Measurements from ENCODE around the gene YPEL5.
"Not testable (repeated sequence)": the region's sequence is repeated elsewhere in the genome, so short reads cannot be mapped to it uniquely, and the experiment has no call there.

The YPEL5 gene

DNA sequence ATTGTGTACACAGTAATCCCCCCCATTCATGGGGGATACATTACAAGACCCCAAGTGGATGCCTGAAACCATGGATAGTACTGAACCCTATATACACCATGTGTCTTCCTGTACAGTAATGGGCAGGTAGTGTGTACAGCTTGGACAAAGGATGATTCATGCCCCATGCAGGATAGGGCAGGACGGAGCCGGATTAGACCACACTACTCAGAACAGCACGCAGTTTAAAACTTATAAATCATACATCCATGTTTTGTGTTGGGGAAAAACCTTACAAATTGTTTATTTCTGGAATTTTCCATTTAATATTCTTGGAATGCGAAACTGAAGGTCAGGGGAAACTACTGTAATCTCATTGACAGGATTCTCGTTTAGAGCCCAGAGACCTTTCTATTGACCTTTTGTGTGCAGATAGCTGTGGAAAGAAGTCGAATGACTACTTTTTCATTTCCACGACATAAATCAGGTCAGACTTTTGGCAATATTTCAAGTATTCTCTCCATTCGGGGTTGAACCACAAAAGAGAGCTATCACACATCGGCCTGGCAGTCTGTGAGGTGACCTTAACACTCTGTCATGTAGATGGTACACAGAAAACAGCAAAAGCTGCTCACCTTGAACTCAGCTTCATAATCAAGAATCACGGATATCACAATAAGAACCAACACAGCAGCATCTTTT, 9.9 kb upstream of the YPEL5 start:
- DNase-seq (ENCODE audit: low read depth): no peak

DNA sequence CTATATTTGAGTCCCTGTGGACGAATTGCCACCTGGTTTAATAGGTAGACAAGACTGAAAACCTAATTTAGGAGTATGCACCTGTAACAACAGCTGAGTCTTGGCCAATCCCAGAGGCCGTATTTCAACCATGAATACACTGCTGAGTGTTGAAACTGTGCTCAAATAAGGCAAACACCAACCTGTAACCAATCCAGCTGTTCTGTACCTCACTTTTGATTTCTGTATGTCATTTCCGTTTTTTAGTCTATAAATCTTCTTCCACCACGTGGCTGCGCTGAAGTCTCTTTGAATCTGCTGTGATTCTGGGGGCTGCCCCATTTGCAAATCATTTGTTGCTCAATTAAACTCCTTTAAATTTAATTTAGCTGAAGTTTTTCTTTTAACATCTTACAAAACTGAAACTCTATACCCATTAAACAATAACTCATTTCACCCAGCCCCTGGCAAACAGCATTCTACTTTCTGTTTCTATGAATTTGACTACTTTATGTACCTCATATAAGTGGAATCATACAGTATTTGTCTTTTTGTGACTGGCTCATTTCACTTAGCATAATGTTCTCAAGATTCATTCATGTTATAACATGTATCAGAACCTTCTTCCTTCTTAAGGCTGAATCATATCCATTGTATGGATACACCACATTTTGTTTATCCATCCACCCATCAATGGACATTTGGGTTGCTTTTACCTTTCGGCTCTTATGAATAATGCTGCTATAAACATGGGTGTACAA, 7.5 kb upstream of the YPEL5 start:
- DNase-seq (ENCODE audit: low read depth): no peak

DNA sequence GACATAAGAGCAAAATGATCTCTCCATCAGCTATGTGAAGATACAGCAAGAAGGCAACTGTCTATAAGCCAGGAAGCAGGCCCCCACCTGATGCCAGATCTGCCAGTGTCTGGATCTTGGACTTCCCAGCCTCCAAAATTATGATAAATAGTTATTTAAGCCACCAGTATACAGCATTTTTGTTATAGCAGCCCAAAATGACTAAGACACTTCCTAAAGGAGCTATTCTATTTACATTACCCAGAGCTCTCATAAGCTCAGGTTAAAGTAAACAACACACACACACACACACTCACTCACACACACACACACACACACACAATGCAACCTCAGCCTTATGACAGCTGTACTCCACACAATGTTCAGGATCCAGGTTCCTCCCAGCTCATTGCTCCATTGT, 5.7 kb upstream of the YPEL5 start:
- no peak for DNase-seq (ENCODE audit: low read depth)

DNA sequence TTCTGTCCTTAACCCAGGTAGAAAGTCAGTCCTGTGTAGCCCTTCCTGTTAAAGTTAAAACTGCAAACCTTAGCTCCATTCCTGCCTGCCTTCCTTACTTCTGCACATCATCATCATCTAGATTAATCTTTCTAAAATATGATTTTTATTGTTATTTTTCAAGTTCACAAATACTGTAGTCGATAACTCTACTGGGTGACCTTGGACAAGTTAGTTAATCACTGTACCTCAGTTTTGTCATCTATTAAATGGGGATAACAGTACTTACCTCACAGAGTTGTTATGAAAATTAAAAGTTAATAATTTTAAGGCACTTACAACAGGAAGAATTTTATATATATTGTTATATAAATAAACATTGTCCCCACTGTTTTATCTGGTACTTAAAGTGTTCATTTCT, 2.5 kb upstream of the YPEL5 start:
- DNase-seq (ENCODE audit: low read depth): no peak

DNA sequence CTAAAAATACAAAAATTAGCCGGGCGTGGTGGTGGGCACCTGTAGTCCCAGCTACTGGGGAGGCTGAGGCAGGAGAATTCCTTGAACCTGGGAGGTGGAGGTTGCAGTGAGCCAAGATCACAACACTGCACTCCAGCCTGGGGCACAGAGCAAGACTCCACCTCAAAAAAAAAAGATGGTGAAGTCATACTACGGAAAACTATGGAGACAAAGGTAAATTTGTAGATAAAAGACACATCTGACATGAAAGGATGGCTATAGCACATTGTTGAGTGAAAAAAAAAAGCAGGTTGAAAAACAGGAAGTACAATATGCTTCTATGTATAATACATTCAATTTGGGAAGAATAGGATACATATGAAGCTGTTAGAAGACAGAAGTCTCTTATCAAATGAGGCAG, 1.9 kb upstream of the YPEL5 start:
- DNase-seq (ENCODE audit: low read depth): not testable (repeated sequence)

DNA sequence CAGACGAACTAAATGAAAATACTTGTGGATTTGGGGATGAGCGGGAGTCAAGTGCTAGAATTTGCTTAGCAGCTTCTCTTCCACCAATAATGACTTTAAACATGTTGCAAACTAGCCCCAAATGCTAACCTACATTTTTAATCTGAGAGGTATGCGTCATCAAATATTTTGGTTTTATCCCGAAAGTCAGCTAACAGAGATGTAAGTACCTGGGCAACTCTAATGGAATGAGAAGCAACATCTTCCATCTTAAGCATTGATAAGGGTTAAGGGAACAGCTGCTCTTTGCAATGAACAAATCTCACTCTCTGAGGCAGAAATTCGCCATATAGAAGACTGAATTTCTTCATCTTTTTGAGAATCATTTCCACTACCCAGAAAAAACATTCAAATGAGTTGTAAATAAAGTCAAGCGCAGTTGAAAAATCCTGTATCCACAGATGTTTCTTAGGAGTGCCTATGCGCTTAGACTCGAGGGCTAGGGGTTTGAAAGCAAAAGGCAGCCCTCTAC, 926 bp upstream of the YPEL5 start:
- DNase-seq (ENCODE audit: low read depth): no peak

DNA sequence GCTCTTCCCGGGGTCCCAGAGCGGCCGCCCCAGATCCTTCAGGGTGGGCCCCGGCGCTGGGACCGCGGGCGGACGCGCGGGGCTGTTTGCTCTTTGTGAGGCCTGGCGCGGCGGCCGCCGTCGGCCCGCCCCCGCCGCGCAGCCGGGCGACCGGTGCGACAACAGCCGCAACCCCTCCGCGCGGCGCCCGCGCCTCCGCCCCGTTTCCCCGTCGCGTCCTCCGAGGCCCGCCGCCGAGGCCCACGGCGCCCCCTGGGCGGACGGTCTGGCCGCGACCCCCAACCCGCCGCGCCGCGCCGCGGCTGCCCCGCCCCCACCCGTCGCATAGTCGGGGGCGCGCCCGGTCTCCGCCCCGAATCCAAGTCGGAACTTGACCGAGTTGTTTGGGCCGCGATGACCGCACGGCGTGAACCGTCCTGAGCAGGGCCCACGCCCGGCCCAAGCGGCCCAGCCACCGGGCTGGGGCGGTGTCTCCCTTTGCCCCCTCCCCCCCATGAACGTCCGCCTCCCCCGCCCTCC, 448 bp downstream of the YPEL5 start:
- DNase-seq (ENCODE audit: low read depth): no peak

DNA sequence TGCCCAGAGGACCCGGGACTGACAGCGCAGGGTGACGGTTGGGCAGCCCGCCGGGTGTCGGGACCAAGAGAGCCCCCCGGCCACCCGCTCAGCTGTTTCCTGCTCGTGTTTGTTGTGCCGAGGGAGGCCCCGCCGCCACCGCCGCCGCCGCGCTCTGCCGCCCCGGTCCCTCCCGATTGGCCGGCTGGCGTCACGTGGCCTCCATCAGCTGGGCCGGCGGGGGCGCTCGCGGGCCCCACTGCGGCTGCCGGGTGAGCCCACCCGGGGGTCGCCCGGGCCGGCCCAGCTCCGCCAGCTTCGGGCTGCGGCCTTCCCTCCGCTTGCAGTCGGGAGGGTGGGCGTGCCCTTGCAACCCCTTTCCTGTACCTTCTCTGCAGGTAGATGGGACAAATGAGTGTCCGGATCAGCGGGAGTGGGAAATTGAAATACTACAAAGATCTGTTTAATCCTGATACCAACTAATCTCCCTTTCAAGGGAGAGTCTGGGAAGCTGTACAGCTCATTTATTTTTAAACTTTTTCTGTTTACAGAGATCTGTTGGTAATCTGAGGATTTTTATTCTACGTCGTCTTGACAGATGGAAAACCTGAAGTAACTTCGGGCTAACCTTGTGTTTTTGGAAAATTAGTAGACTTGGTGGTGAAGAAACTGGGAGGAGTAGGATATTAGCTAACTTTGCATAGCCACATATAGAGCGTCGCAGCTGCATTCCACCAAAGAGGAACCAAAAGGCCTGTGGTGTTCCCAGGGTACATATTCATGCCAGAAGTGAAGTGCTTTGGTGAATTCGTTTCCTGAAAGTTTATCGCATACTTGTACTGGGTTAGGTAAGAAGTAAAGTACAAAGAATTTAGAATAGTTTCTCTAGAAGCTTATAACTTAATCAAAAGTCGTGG, 1.2 kb downstream of the YPEL5 start:
- no peak for DNase-seq (ENCODE audit: low read depth)

DNA sequence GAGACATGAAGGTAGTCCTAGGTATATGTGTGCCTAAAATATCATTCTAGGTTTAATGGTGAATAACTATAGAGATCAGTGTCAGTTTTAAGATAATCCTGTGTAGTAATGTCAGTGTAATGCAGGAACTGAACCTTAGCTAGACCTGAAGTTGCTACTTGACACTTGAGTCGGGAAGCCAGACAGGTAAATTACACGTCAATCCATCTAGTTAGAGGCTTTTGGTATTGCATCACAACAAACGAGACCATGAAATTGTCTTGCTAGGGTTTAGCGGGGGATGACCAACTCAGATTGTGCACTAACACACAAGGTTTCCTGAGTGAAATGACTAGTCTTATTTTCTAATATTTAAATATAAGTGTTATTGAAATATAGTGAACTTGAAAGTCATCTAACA, 2.0 kb downstream of the YPEL5 start:
- no peak for DNase-seq (ENCODE audit: low read depth)

DNA sequence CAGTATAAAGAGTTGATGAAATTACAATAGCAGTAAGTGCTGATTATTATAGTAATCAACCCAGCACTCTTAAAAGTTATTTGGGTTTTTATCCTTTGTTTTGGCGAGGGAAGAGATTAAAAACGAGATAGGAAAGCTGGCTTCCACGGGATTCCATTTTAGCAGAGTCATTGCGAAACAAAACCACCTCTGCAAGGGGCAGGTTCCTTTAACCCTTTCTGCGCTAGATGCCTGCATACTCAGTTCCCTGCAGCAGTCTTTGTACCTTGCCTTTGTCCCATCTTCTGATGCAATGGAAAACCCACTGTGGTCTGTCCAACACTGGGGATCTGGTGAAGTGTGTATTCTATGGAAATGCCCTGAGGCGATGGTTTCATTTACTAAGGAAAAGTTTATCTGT, 2.7 kb downstream of the YPEL5 start:
- DNase-seq (ENCODE audit: low read depth): no peak

DNA sequence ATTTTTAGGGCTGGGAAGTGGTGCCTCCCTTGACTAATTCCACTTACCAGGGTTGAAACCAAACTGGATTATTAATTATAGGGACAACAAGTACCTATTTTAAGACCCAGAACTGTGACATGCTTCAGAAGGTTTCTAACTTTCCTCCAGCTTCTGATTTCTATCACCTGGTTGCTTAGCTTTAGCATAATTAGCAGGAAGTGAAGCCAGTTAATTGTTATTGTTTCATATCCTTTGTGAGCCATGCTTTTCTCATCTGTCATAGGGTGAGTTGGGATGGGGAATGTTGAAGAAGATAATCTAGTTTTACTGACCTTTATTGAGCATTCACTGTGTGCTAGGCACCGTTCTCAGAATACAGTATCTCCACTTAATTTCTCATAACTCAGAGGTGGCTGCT, 3.2 kb downstream of the YPEL5 start:
- no peak for DNase-seq (ENCODE audit: low read depth)

DNA sequence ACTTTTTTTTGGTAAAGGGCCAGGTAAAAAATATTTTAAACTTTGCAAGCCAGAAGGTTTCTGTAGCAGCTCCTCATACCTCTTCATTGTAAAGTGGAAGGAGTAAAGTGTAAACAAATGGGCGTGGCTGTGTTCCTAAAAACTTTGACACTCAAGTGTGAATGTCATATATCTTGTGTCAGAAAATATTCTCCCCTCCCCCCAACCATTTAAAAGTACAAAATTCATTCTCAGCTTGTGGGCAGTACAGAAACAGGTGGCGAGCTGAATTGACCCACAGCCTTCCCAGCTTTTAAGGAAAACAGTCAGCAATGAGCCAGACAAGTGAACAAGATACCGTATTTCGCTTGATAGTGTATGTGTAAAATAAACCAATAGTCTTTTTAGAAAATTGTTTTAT, 4.0 kb downstream of the YPEL5 start:
- no peak for DNase-seq (ENCODE audit: low read depth)

DNA sequence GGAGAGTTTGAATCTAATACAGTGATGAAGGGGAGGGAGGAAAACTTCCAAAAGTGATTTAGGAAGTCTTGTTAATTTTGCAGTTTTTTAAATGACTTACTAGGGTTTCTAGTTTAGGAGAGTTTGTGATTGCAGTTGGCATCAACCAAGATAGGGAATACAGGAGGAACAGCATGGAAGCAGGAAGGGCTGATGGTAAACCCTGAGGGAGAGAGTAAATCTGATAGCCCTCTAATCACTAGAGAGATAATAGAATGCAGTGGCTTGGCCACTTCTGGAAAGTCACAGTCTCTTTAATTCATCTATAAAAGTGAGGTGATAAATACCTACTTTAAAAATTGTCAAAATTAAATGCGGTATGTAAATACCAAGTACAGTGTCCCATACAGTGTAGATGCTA, 5.6 kb downstream of the YPEL5 start:
- no peak for DNase-seq (ENCODE audit: low read depth)

DNA sequence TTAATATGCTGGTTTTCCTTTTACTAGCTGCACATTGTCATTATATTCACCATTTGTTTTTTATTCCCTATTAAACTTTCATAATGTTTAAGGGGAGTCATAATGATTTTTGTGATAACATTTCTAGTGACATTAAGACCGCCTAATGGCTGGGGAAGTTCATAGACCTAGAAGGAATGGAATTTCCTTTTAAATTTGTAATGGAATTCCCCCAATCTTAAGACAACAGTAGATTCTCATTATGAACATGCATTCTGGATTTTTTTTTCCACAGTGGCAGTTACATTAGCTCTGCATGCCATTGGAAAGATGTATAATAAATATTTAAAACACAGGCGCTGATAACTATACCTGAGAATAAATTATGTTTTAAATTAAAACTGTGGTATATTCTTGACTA, 8.4 kb downstream of the YPEL5 start:
- DNase-seq (ENCODE audit: low read depth): no peak

DNA sequence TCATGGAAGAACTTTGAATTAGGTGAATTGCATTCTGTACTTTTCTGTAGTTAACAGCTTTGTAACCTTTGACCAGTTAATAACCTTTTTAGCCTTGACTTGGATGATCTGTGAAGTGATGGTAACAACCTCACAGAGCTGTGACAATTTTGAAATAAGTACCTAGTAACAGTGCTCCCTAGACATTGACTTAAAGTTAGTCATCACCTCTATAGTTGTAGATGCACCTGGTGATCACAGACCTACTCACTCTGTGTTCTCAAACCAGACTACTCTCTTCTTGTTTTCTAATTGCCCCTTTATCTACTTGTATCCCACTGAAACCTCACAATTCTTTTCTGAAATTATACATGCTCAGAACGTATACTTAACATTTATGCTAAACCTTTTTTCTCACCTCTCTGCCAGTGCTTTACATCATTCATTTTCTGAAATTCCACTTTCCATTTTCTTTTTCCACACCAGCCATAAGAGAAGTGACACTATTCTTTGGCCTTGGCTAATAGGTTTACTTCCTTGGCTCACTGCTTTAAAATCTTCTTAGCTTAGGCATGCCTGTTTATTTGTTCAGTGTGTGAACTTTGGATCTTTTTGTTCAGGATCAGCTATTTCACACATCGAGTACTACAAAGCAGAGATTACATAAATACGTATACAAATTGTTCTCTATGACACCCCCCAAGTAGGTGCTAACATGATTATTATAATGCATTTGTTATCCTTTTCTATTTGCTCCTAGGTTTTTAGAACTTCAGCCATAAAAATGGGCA, 9.3 kb downstream of the YPEL5 start:
- no peak for DNase-seq (ENCODE audit: low read depth)

DNA sequence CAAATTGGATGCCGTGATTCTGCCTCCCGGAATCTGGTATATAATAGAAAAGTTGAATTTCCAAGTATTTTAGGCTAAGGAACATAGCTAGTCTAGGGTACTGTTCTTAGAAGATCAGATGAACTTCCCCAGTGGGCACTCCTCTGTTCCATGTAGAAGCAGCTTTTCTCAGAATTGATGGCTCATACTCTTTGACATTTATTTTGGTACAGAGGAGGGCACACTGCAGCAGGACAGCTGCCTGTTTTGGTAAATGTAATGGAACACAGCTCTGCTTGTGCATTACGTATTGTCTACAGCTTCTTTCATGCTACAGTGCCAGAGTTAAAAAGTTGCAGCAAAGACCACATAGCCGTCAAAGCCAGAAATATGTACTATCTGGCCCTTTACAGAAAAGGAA, 10.8 kb downstream of the YPEL5 start:
- DNase-seq (ENCODE audit: low read depth): no peak

DNA sequence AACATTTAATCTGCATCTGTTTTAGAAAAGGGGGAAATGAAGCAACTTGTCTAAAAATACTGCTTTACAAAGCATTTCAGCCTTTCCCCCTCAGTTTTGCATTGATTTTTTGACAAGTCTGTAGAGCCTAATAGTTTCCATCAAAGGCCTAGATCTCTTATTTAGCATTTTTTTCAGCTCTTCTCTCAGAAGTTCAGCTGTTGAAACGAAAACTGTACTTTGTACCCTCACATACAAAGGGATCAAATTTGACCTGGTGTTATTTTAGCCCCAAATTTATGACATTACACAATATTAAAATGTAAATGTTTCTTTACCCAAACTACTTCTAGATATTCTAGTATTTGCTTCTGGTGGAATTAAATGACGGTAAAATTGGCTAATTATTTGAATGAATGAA, 13.0 kb downstream of the YPEL5 start:
- DNase-seq (ENCODE audit: low read depth): no peak

DNA sequence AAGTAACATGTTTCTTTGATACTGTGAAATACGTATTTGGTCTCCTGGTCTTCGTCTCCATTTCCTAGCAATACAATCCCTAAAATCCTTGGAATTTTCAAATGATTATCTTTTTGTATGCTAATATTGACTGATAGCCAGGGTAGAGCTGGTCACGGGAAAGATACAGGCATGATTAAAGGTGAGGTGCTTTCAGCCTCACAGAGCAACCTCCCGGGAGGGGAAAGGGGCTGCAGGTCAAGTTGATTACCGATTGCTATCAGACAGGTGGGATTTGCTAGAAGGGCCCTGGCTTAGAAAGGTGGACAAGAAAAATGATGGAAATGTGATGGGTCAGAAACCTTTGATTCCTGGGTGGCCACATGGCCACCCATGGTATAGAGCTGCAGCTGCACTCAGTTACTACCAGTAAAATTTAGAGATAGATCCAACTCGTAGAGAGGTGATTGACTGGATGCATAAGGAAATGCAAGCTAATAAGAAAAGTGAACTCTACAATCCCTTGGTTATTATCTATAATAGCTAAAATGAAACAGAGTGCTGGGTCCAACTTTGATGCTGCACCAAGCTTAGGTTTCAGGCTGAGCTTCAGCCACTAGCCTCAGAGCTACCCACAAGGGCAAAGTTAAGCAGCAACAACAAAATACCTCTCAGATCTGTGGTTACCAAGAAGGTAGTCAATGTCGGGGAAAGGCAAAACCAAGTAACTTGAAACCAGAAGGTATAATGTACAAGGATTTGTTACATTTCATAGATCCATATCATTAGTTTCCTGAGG, 15.3 kb downstream of the YPEL5 start:
- no peak for DNase-seq (ENCODE audit: low read depth)

DNA sequence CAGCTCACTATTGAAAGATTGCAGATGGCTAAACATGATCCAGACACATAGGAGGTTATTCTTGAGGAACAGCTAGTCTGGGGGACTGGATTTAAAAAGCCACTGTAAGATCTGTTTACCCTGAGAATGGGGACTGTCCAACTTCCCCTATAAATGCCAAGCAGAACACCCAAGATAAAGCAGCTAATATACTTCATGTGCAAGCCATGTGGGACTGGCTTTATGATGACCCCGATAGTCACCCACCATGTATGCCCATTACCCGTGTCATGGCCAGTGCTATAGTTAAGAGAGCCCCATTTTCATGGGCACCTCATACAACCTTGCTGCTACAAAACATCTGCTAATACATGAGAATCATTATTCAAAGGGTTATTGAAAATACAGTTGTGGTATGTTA, 16.0 kb downstream of the YPEL5 start:
- no peak for DNase-seq (ENCODE audit: low read depth)

DNA sequence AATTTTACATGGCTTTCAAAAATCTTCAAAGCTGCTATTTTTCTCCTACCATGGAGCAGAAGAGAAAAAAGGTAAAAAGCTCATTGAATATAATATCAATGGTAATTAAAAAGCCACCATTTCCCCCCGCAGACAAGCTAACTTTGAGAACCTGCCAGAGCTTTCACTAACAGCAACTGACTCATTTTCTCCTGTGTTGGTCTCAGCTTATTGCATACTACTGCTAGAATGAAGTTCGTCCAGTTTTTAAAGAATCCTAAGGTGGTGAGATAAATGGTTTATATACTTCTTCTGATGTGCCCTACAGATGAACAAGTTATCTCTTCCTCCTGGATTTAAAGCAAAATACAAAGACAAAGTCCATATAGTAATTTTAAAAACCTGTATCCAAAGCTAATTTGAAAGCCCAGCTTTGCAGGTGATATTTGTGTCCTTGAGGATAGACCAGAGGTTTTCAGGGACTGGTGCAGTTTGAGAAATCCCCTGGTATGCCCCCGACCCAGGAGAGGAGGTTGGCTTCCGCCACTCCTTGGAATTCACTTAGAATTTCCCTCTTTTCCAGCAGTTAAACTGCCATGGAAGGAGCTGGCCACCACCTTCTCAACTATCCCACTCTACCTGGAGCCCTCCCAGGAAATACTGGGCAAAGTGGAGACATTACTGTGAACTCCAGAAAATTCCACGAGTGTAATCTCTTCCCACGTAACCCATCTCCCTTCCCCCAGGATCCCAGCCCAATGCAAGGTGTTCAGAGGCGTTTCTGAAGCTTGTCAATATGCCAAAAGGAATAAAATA, 17.5 kb downstream of the YPEL5 start:
- no peak for DNase-seq (ENCODE audit: low read depth)
